Measurements from ENCODE around the gene SLC23A3. TPM values are rescaled to one million over a fixed set of nuclear protein-coding genes. Genes with fewer than 3 reads are reported as not detected.

Gene SLC23A3
- total RNA-seq, 1 donor from 2014 or later: 0.64 TPM

Other genes with a start within 250 kb of the SLC23A3 start
- gene CDK5R2, start 210.4 kb downstream of the SLC23A3 start, total RNA-seq: not detected
- gene FEV, start 184.8 kb downstream of the SLC23A3 start, total RNA-seq: not detected
- gene CRYBA2, start 176.6 kb downstream of the SLC23A3 start, total RNA-seq: not detected
- gene CFAP65, start 128.5 kb downstream of the SLC23A3 start, total RNA-seq: not detected
- 0.08 TPM for gene IHH, start 109.1 kb downstream of the SLC23A3 start, total RNA-seq
- 8.9 TPM for gene NHEJ1, start 9.2 kb downstream of the SLC23A3 start, total RNA-seq
- gene CNPPD1, start 6.9 kb upstream of the SLC23A3 start, total RNA-seq: 49.3 TPM
- 41.6 TPM for gene RETREG2, start 8.2 kb upstream of the SLC23A3 start, total RNA-seq
- gene ZFAND2B, start 36.8 kb upstream of the SLC23A3 start, total RNA-seq: 41.1 TPM
- 22.6 TPM for gene ABCB6, start 48.9 kb upstream of the SLC23A3 start, total RNA-seq
- 29.9 TPM for gene ATG9A, start 59.6 kb upstream of the SLC23A3 start, total RNA-seq
- 18.2 TPM for gene ANKZF1, start 59.8 kb upstream of the SLC23A3 start, total RNA-seq
- 2.4 TPM for gene GLB1L, start 75.4 kb upstream of the SLC23A3 start, total RNA-seq
- gene STK16, start 75.5 kb upstream of the SLC23A3 start, total RNA-seq: 30.0 TPM
- not detected for gene TUBA4B, start 83.2 kb upstream of the SLC23A3 start, total RNA-seq
- 138 TPM for gene TUBA4A, start 83.9 kb upstream of the SLC23A3 start, total RNA-seq
- 51.7 TPM for gene DNAJB2, start 109.3 kb upstream of the SLC23A3 start, total RNA-seq
- gene PTPRN, start 139.4 kb upstream of the SLC23A3 start, total RNA-seq: not detected
- not detected for gene RESP18, start 162.7 kb upstream of the SLC23A3 start, total RNA-seq
- gene DNPEP, start 217.9 kb upstream of the SLC23A3 start, total RNA-seq: 32.3 TPM
- gene DES, start 248.3 kb upstream of the SLC23A3 start, total RNA-seq: 29.3 TPM